Measurements from ENCODE around the gene TBC1D4.

GRCh38 chr13:75363371-75363770 is 118.6 kb downstream of the TBC1D4 start:
- TF ChIP-seq CTCF (IDR thresholded peaks at IDR 0.05) (no peak), REST (IDR thresholded peaks at IDR 0.05; ENCODE audit: insufficient read depth in 1 of 2, low read depth in 2 of 2, low read length in 1 of 2) (no peak), POLR2AphosphoS5 (IDR thresholded peaks at IDR 0.05; ENCODE audit: low read depth, low read length) (no peak)

Measured in Panc1 (cell line).